Aorta (tissue), 5 donors: Measurements from ENCODE around the gene DAO. TPM values are rescaled to one million over a fixed set of nuclear protein-coding genes. Genes with fewer than 3 reads are reported as not detected.

Experiments used
- ATAC-seq: fragments of 200-7000 bp; cut with Tn5 transposase; one replicate; pipeline ENCODE4 v1.9.1; 2022; ENCODE audit warnings: moderate library complexity; ENCODE audit not compliant: low FRiP score
- DNase-seq, 2 donors: peaks; one replicate each; pipeline ENCODE4 v3.0.0-alpha.2; 2020
- H3K27ac ChIP-seq, 2 donors: one replicate each; pipeline ENCODE4 v1.5.1; 2013; ENCODE audit warnings: low read length in 2 of 2, mild to moderate bottlenecking in 2 of 2, moderate library complexity in 2 of 2, control low read depth in 1 of 2, inconsistent platforms in 1 of 2, low read depth in 1 of 2
- H3K27me3 ChIP-seq, 2 donors: one replicate each; pipeline ENCODE4 v1.6.1; 2013; ENCODE audit warnings: control low read depth in 1 of 2, low read length in 1 of 2, mild to moderate bottlenecking in 1 of 2, moderate library complexity in 1 of 2; ENCODE audit not compliant: insufficient read depth in 2 of 2, control insufficient read depth in 1 of 2
- H3K36me3 ChIP-seq, 2 donors: one replicate each; pipeline ENCODE4 v1.6.1; 2013; ENCODE audit warnings: control low read depth in 1 of 2, low read length in 1 of 2, mild to moderate bottlenecking in 1 of 2; ENCODE audit not compliant: insufficient read depth in 2 of 2, control insufficient read depth in 1 of 2
- H3K4me1 ChIP-seq, 2 donors: one replicate each; pipeline ENCODE4 v1.6.1; 2013; ENCODE audit warnings: low read length in 2 of 2, control low read depth in 1 of 2, mild to moderate bottlenecking in 1 of 2, moderate library complexity in 1 of 2; ENCODE audit not compliant: insufficient read depth in 2 of 2, control insufficient read depth in 1 of 2
- H3K4me3 ChIP-seq, 2 donors: one replicate each; pipeline ENCODE4 v1.5.1; 2013; ENCODE audit warnings: low read length in 2 of 2, control low read depth in 1 of 2, mild to moderate bottlenecking in 1 of 2
- H3K9me3 ChIP-seq: one replicate; pipeline ENCODE4 v1.6.1; 2013; ENCODE audit warnings: mild to moderate bottlenecking, low read length; ENCODE audit not compliant: control insufficient read depth
- WGBS, 2 donors: extraction: QIAGEN DNeasy Blood & Tissue Kit; methylation state at CpG; one replicate each; pipeline ENCODE4 v1.1.7; 2013; 5-methylcytosine and 5-hydroxymethylcytosine counted together
- intact Hi-C, 2 donors: fragments of 100-400 bp; cut with DNase I; formaldehyde crosslinking; loops; one replicate each; pipeline versions ENCODE4 v1.14.2 to v1.15.0; 2022
- polyA plus RNA-seq, 2 donors: library from polyadenylated mRNA; stranded (reverse); fragments of 200-250 nt; gene quantifications; one replicate each; pipeline ENCODE4 v1.2.3, GENCODE V29; 2013
- total RNA-seq, 2 donors: library from RNA; stranded (reverse); fragmentation: NEBNext Ultra II Directional; extraction: Animal tissue kit (Norgen Biotek cat#: 25700); gene quantifications; one replicate each; pipeline ENCODE4 v1.2.1, GENCODE V29; 2021
- donor health status: healthy with polysubstance abuse.
- donor health status: Bipolar disorder and iron deficiency.
- donor health status: DM: no; HTN: no; CAD: no.
- donor health status: DM: no; HTN: no; CAD: no.
- donor health status: DM: yes; HTN: yes; CAD: no.

DAO gene
- total and polyA plus RNA-seq, 4 donors = not detected

DNA sequence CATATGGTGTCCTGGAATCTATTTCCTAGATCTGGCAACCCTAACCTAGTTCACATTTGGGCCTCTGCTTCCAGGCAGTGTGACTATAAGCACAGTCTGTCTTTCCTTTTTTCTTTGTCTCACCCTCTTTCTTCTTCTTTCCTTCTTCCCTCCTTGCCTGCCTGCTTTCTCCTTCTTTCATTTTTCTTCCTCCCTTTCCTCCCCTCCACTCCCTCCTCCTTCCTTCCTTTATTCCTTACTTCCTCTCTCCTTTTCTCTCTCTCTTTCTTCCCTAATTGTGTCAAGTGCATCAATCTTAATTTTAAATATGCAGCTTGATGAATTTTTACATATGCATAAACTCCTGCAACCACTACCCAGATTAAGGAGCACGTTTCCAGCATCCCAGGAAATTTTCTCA lies 4.6 kb upstream of the DAO start:
- intact Hi-C loops = loop anchor here in 1 of 2 donors (10.0 kb wide), 1 partner anchor 60 kb away; no protein-coding TSS in a partner anchor
- no peak overlapping the region for H3K4me3 ChIP-seq
- no peaks in the 10 kb centered on the region for H3K27me3 ChIP-seq
- no peaks in the 10 kb centered on the region for H3K36me3 ChIP-seq
- no peaks in the 10 kb centered on the region for H3K4me1 ChIP-seq
- no peak for DNase-seq
- no peaks in the 10 kb centered on the region for H3K9me3 ChIP-seq
- 17 to 22% methylated on average over 1 of the region's 1 CpG for WGBS, 2 donors
- H3K27ac ChIP-seq = no peak overlapping the region
- no peak for ATAC-seq

GRCh38 chr12:108875682-108876361 lies 4.1 kb upstream of the DAO start:
- Histone ChIP-seq H3K4me1 (no peaks in the 10 kb centered on the region), H3K9me3 (no peaks in the 10 kb centered on the region), H3K36me3 (no peaks in the 10 kb centered on the region), H3K4me3 (no peak overlapping the region), H3K27me3 (no peaks in the 10 kb centered on the region), H3K27ac (no peak overlapping the region)
- intact Hi-C loops = loop anchor here in 1 of 2 donors (10.0 kb wide), 1 partner anchor 59 kb away; no protein-coding TSS in a partner anchor
- no peak for ATAC-seq
- WGBS, 2 donors = 84 to 85% methylated on average over 3 of the region's 3 CpGs
- no peak for DNase-seq

DNA sequence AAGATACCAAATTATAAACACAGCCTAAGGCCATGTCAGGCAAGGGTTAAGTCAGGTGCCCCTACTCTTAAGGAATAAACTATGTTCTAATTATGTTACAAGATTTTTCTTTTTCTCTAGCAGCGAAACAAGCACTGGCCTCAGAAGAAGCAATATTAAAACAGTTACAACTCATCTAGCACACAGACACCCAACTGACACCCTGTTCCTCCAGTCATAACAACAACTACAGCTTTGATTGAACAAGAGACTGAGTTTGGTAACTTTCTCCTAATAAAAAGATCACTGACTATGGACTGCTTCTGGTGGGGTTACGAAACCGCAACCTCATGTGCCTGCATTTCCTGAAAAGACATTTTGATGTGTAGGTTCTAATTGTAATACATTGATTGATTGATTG lies 3.3 kb upstream of the DAO start:
- no peaks in the 10 kb centered on the region for H3K4me1 ChIP-seq
- ATAC-seq (no peak), DNase-seq (no peak)
- H3K4me3 ChIP-seq = no peak overlapping the region
- no peaks in the 10 kb centered on the region for H3K27me3 ChIP-seq
- no peaks in the 10 kb centered on the region for H3K9me3 ChIP-seq
- intact Hi-C loops = loop anchor here in 1 of 2 donors (10.0 kb wide), 1 partner anchor 58 kb away; no protein-coding TSS in a partner anchor
- H3K36me3 ChIP-seq = no peaks in the 10 kb centered on the region
- no peak overlapping the region for H3K27ac ChIP-seq
- WGBS, 2 donors = 80 to 90% methylated on average over 3 of the region's 3 CpGs

- H3K9me3 ChIP-seq = no peaks in the 10 kb centered on the region
Measured at GRCh38 chr12:108881953-108882352, 2.1 kb downstream of the DAO start.

DNA sequence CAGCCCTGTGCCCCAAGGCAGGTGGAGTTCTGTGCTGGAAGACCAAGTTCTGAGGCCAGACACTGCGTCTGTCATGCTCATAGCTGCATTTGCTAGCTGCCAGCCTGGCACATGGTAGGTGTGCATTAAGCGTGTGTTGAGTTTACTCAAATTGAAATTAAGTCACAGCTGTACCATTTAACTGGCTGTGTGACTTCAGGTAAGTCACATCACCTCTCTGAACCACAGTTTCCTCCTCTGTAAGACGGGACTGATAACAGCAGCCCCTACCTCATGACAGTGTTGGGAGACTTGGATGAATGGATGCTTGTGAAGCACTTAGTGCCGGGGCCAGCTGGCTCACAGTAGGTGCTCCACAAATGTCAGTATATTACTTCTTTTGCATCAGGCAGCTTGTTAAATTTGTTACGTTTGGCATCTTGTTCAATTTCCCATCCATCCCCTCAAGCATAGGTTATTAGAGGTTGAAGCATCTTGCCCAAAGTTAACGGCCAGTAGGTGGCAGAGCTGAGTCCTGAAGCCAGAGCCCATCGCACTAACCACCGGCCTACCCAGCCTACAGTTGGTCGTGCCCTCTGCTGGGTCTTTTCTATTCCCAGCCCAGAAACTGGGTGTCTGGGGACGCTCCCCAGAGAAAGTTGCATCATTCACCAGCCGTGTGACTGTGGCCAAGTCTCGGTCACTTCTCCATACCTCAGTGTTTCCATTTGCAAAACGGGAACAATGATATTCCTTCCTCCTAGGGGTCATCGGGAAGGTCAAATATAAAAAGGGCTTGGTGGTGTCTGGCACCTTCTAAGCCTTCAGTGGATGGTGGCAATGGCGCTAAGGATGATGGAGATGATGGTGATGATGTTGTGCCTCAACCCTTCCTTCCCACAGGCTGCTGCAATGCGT lies 4.5 kb downstream of the DAO start:
- H3K4me3 ChIP-seq = no peak overlapping the region
- WGBS, 2 donors = 59 to 61% methylated on average over 16 of the region's 16 CpGs
- no peak overlapping the region for H3K27ac ChIP-seq
- H3K4me1 ChIP-seq = no peaks in the 10 kb centered on the region
- no peaks in the 10 kb centered on the region for H3K36me3 ChIP-seq
- intact Hi-C loops = no loop called here
- DNase-seq = peak; percentile 76 to 85
- H3K27me3 ChIP-seq = no peaks in the 10 kb centered on the region
- H3K9me3 ChIP-seq = no peaks in the 10 kb centered on the region
- ATAC-seq = no peak

More at GRCh38 chr12:108881953-108882352, 2.1 kb downstream of the DAO start:
- Histone ChIP-seq H3K4me3 (no peak overlapping the region), H3K27me3 (no peaks in the 10 kb centered on the region), H3K4me1 (no peaks in the 10 kb centered on the region), H3K36me3 (no peaks in the 10 kb centered on the region), H3K27ac (no peak overlapping the region)
- intact Hi-C loops = no loop called here
- no peak for DNase-seq
- 85 to 87% methylated on average over 3 of the region's 3 CpGs for WGBS, 2 donors
- no peak for ATAC-seq

GRCh38 chr12:108886873-108887629 lies 7.2 kb downstream of the DAO start:
- no peak for DNase-seq
- Histone ChIP-seq H3K9me3 (peaks cover 2% of the 10 kb centered on the region), H3K4me3 (no peak overlapping the region), H3K27me3 (no peaks in the 10 kb centered on the region), H3K27ac (no peak overlapping the region), H3K36me3 (no peaks in the 10 kb centered on the region), H3K4me1 (no peaks in the 10 kb centered on the region)
- intact Hi-C loops = no loop called here
- no peak for ATAC-seq
- 72 to 79% methylated on average over 9 of the region's 9 CpGs for WGBS, 2 donors

DNA sequence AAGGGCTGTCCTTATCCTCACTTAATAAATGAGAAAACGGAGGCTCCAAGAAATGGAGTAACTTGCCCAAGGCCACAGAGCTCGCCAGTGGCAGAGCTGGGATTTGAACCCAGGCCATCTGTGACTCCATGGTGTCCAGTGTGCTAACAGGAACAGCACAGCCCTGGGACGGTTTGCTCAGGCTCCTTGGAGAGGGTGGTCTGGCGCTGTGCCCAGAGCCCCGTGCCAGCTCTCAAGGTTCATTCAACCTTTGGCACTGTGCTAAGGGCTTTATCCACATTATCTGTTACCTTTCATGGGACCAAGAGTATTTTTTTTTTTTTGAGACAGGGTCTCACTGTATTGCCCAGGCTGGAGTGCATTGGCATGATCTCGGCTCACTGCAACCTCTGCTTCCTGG lies 8.1 kb downstream of the DAO start:
- WGBS, 2 donors = 46 to 47% methylated on average over 6 of the region's 6 CpGs
- Histone ChIP-seq H3K4me3 (no peak overlapping the region), H3K27me3 (no peaks in the 10 kb centered on the region), H3K27ac (no peak overlapping the region), H3K9me3 (peaks cover 2% of the 10 kb centered on the region), H3K4me1 (no peaks in the 10 kb centered on the region), H3K36me3 (no peaks in the 10 kb centered on the region)
- DNase-seq (no peak), ATAC-seq (no peak)
- intact Hi-C loops = no loop called here

- intact Hi-C loops = no loop called here
- Histone ChIP-seq H3K9me3 (peaks cover 2% of the 10 kb centered on the region), H3K36me3 (no peaks in the 10 kb centered on the region), H3K27me3 (no peaks in the 10 kb centered on the region), H3K4me1 (no peaks in the 10 kb centered on the region), H3K4me3 (no peak overlapping the region), H3K27ac (no peak overlapping the region)
- DNase-seq (no peak), ATAC-seq (no peak)
- 63 to 77% methylated on average over 2 of the region's 2 CpGs for WGBS, 2 donors
Measured at GRCh38 chr12:108890208-108890607, 10.3 kb downstream of the DAO start.
